Activated T-cell treated with anti-CD3 and anti-CD28 coated beads, Interleukin-2, amount 50 U/mL, for 1 hour (primary cell): Measurements from ENCODE around the gene SLCO4A1.

ENCODE experiments used
- DNase-seq: peaks from one replicate; pipeline ENCODE4 v3.0.0-alpha.2; 2020

SLCO4A1 gene

GRCh38 chr20:62638055-62638570 lies 4.2 kb upstream of the SLCO4A1 start:
- DNase-seq = no peak

- DNase-seq = no peak
Observed at GRCh38 chr20:62638679-62639406, 3.5 kb upstream of the SLCO4A1 start.

GRCh38 chr20:62639765-62640164 lies 2.5 kb upstream of the SLCO4A1 start:
- no peak for DNase-seq

DNA sequence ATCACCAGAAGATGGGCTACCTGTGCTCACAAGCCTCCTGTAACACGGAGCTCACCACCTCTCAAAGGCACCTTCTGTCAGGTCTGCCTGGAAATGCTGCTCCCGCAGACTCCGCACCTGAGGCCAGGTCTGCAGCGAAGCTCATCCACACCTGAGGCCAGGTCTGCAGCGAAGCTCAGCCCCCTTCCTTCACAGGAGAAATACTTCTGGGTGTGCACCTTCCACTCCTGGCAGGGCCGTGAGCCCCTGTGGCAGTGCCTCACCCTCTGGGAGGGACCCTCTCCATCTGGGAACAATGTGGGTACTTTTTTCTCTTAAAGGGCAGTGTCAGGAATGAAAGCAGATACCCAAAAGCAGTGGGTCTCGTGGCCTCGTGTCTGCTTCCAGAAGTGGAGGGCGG lies 1.4 kb upstream of the SLCO4A1 start:
- no peak for DNase-seq

- DNase-seq = no peak
Observed at GRCh38 chr20:62641321-62642050, 817 bp upstream of the SLCO4A1 start.

DNA sequence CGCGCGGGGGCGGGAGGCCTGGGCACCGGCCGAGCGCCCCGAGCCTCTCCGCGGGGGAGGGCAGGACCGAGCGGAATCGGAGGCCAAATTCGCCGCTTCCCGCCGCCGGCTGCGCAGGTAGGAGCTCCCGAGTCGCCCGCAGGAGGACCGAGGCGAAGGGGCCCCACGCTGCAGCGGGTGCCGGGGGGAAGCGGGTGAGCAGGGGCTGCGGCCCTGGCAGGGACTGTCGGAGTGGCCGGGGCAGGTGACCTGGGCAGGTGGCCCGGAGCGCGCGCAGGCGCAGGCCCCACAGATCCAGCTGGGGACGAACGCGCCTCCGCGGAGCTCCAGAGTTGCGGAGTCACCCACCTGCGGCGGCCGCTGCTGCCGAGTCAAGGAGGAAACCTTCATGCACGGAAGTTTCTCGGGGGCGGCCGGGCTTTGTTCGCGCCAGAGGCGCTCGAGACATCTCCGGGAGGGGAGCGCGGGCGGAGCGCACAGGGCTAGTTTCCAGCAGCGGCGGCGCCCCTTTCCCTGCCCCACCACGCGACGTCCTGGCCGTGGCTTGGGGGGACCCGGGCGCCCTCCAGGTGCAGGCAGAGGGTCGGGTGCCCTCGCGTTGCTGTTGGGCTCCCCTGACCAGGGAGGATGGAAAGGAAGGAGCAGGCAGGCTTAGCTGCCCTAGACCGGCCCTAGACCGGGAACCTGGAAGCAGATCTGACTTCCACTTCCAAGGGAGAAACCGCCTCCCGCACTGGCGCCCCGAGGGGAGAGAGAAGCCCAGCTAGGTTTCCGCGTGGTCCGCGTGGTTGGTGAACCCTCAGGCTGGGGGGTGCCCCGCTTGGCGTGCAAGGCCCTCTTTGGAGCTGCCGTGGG lies 590 bp downstream of the SLCO4A1 start:
- DNase-seq = peak; percentile 70

GRCh38 chr20:62643521-62644043 lies 1.3 kb downstream of the SLCO4A1 start:
- DNase-seq = no peak

- no peak for DNase-seq
Observed at GRCh38 chr20:62644044-62644795, 1.9 kb downstream of the SLCO4A1 start.

GRCh38 chr20:62644802-62645496 lies 2.6 kb downstream of the SLCO4A1 start:
- DNase-seq = no peak

- no peak for DNase-seq
Observed at GRCh38 chr20:62645613-62646012, 3.3 kb downstream of the SLCO4A1 start.

- no peak for DNase-seq
Observed at GRCh38 chr20:62646851-62647520, 4.7 kb downstream of the SLCO4A1 start.

GRCh38 chr20:62647521-62648317 lies 5.4 kb downstream of the SLCO4A1 start:
- DNase-seq = no peak

DNA sequence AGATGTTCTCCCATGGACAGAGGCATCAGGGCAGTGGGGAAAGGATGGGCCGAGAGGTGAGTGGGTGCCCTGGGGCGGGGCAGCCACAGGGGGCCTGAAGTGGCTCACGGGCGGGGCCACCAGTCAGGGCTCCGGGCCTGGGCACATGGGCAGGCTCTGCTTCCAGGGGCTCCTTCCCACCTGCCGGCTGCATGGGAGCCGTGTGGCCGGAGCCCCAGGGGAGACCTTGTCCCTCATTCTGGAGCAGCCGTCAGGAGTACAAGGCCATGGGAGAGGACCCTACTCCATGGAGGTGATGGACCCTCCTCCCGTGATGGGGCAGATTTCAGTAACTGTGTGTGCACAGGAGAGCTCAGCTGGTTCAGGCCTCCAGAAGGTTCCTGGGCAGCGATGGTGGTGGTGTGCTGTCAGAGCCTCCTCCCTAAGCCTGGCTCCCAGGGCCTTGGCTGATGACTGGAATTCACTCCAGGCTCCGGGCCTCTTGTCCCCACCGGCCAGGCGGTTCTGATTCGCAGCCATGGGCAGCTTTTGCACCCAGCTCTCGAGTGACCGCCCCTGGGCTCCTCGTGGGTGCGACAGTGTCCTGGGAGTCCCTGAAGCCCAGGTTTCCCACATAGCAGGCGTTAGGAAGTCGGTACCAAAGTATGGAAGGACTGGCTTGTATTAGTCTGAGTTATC lies 6.2 kb downstream of the SLCO4A1 start:
- no peak for DNase-seq

DNA sequence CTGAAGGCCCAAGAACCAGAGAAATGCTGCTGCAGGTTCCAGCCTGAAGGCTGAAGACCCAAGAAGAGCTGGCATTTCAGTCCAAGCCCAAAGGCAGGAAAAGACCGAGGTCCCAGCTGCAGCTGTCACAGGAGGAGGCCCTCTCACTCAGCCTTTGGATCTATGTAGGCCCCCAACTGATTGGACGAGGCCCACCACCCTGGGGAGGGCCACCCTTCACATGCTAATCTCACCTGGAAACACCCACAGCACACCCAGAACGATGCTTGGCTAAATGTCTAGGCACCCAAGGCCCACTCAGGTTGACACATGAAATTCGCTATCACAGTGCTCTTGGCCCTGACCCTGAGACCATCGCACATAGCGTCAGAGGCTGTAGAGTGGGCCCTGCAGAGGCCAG lies 6.8 kb downstream of the SLCO4A1 start:
- no peak for DNase-seq

DNA sequence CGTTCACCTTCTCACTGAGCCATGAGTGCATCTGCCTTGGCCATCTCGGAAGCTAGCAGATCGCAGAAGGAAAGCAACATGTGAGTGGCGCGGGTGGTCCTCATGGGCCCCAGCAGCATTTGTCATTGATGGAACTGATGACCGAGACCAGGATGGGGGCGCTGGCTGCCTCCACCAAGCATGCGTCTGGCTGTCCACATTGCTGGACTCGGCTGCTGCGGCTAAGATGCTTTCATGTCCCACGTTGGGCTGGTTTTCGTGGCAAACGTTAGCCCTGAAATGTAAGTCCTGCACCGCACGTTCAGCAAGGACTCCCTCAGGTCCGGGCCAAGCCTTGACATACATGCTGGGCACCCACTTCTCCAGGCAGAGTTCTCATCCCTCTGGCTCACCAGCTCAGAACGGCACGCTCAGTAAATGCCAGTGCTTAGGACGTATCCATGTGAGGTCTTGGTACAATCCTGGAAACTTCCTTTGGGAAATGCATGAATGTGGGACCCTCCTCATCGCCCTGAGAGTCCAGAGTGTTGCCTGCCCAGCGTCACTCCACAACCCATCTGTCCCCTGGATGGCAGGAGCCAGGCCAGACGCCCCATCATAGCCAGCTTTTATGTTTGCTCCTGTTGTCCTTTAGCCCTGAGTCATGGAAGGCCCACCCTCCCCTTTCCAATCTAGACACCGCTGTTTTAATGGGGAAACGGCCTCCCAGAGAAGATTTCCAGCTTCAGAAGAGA lies 8.4 kb downstream of the SLCO4A1 start:
- DNase-seq = no peak

DNA sequence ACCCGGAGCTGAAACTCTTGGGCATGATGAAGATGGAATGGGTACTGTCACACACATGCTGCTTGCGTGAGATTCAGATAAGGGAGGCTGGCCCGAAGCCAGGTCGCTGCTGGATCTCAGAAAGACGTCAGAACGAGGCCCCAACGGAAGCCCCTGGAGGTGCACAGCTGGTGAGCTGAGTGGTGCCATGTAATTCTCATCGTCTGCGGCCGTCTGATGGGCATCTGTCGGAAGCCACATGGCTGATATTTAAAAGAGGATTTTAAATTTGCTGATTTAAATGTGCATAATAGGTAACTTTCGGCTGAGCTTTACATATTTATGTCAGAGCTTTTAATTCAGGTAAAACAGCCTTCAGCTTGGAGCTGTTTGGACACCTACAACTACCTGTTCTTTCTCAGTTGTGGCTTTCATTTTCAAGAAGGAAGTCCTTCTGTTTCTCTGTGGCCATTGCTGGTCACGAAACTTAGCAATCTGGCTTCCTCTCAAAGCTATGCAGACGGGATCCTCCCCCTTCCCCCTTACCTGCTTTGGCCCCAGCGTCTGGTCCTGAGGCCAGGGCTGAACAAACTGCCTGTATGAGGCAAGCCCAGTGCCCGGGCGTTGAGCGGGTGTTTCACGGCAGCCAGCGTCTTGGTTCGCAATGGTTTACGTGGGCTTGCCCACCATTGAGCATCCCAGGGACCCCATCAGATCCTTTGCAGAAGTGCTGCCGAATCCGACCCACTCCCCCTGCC lies 9.2 kb downstream of the SLCO4A1 start:
- peak; percentile 86 for DNase-seq

DNA sequence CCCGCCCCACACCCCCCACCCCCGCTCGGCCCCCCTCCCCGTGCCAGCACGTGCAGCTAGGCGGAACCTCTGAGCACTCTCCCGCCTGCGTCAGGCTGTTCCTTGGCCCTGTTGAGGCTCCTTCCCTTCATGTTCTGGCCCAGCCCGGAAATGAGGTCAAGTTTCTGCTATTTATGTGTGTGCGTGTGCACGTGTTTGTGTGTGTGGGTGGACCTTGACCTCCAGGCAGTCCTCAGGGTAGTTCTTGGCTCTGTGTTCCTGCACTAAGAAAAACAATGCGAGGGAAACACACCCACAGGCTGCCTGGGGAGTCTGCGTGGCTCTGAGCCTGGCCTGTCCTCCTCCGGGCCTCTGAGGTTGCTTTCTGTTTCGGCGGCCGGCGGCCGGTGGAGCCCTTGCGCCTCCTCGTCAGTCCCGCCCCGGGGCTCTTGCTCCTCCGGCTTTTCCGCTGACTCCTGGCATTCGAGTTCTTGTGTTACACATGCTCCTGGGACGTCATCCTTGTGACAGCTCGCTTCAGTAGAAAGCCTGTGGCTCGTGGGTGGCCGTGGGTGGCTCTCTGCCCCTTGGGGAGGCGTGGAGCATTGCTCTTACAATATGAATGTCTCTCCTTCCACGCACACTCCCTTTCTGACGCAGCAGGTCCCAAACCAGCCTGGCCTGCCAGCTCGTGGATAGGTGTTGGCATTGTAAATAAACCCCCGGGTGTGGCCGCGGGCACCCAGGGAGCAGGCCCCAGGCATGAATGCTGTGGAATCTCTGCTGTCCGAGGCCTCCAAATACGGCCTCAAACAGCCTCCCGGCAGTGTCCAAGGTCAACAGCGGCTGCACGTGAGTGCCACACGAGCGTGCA lies 10.0 kb downstream of the SLCO4A1 start:
- DNase-seq = peak; percentile 70
